C4-2B (cell line): ENCODE data around the gene CTAGE6.
"Not testable (repeated sequence)": the region's sequence is repeated elsewhere in the genome, so short reads cannot be mapped to it uniquely, and the experiment has no call there.

ENCODE experiments used
- ZFX ChIP-seq: fragments of 450-650 bp; IDR thresholded peaks from 2 replicates; pipeline ENCODE4 v1.6.1; 2017
- TF ChIP-seq, protein P1 (sequence below): fragments of 450-650 bp; conservative IDR thresholded peaks from 2 replicates; pipeline ENCODE4 v1.5.1; 2017; ENCODE audit warnings: mild to moderate bottlenecking

- TF ChIP-seq, protein P1, sequence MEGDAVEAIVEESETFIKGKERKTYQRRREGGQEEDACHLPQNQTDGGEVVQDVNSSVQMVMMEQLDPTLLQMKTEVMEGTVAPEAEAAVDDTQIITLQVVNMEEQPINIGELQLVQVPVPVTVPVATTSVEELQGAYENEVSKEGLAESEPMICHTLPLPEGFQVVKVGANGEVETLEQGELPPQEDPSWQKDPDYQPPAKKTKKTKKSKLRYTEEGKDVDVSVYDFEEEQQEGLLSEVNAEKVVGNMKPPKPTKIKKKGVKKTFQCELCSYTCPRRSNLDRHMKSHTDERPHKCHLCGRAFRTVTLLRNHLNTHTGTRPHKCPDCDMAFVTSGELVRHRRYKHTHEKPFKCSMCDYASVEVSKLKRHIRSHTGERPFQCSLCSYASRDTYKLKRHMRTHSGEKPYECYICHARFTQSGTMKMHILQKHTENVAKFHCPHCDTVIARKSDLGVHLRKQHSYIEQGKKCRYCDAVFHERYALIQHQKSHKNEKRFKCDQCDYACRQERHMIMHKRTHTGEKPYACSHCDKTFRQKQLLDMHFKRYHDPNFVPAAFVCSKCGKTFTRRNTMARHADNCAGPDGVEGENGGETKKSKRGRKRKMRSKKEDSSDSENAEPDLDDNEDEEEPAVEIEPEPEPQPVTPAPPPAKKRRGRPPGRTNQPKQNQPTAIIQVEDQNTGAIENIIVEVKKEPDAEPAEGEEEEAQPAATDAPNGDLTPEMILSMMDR = not testable (repeated sequence)
- not testable (repeated sequence) for TF ChIP-seq ZFX
Measured at GRCh38 chr7:143715543-143716193, 41.8 kb downstream of the CTAGE6 start.
